RWPE2 (cell line): ENCODE measurements around the gene CHP1.

Experiments
- ATAC-seq: fragments of 200-7000 bp; cut with Tn5 transposase; 3 replicates; pipeline ENCODE4 v1.9.1; 2021; ENCODE audit warnings: low read depth
- DNase-seq: peaks from one replicate; pipeline ENCODE4 v3.0.0-alpha.2; 2020; ENCODE audit warnings: low spot score
- H3K27ac ChIP-seq: fragments of 450-650 bp; 2 replicates; pipeline ENCODE4 v1.5.1; 2017; ENCODE audit warnings: mild to moderate bottlenecking; ENCODE audit not compliant: poor library complexity, severe bottlenecking
- H3K27me3 ChIP-seq: fragments of 250-450 bp; sonication (Bioruptor Pico); 2 replicates; pipeline ENCODE4 v1.5.1; 2021; ENCODE audit warnings: mild to moderate bottlenecking, moderate library complexity; ENCODE audit not compliant: insufficient read depth, poor library complexity, severe bottlenecking
- H3K36me3 ChIP-seq: fragments of 250-450 bp; sonication (Bioruptor Pico); 2 replicates; pipeline ENCODE4 v1.5.1; 2020; ENCODE audit warnings: low read depth, mild to moderate bottlenecking, moderate library complexity
- H3K4me1 ChIP-seq: fragments of 250-450 bp; sonication (Bioruptor Pico); 2 replicates; pipeline ENCODE4 v1.5.1; 2021; ENCODE audit warnings: mild to moderate bottlenecking, moderate library complexity; ENCODE audit not compliant: insufficient read depth, poor library complexity, severe bottlenecking
- H3K4me3 ChIP-seq: fragments of 250-450 bp; sonication (Bioruptor Pico); 2 replicates; pipeline ENCODE4 v1.5.1; 2021; ENCODE audit warnings: mild to moderate bottlenecking, moderate library complexity; ENCODE audit not compliant: severe bottlenecking
- H3K9me3 ChIP-seq: fragments of 250-450 bp; sonication (Bioruptor Pico); 2 replicates; pipeline ENCODE4 v1.5.1; 2021; ENCODE audit warnings: mild to moderate bottlenecking, moderate library complexity; ENCODE audit not compliant: severe bottlenecking
- CTCF ChIP-seq: fragments of 450-650 bp; IDR thresholded peaks from one replicate; pipeline ENCODE4 v1.5.1; 2017; ENCODE audit warnings: mild to moderate bottlenecking, moderate library complexity; ENCODE audit not compliant: poor library complexity, severe bottlenecking

Gene CHP1

GRCh38 chr15:41262571-41262970 is 31.5 kb downstream of the CHP1 start:
- no peaks in the 10 kb centered on the region for H3K27me3 ChIP-seq
- no peak for TF ChIP-seq CTCF
- H3K4me1 ChIP-seq: peaks cover 16% of the 10 kb centered on the region
- H3K36me3 ChIP-seq: peaks cover 72% of the 10 kb centered on the region
- no peak overlapping the region for H3K4me3 ChIP-seq
- H3K9me3 ChIP-seq: no peaks in the 10 kb centered on the region
- DNase-seq (peak; percentile 4), ATAC-seq (no peak)
- H3K27ac ChIP-seq: no peak overlapping the region

GRCh38 chr15:41263891-41264351 is 32.9 kb downstream of the CHP1 start:
- H3K27me3 ChIP-seq: no peaks in the 10 kb centered on the region
- ATAC-seq (peak; percentile 55; the same call in 2 of the 3 replicates), DNase-seq (no peak)
- no peak overlapping the region for H3K4me3 ChIP-seq
- H3K36me3 ChIP-seq: peaks cover 59% of the 10 kb centered on the region
- peak overlapping the region; percentile 3 for H3K27ac ChIP-seq
- TF ChIP-seq CTCF: no peak
- H3K9me3 ChIP-seq: no peaks in the 10 kb centered on the region
- peaks cover 8% of the 10 kb centered on the region for H3K4me1 ChIP-seq

- Histone ChIP-seq H3K4me3 (no peak overlapping the region), H3K36me3 (peaks cover 53% of the 10 kb centered on the region)
Observed at GRCh38 chr15:41269887-41270286, 38.8 kb downstream of the CHP1 start.

GRCh38 chr15:41276831-41277230 is 45.8 kb downstream of the CHP1 start:
- Histone ChIP-seq H3K36me3 (peaks cover 51% of the 10 kb centered on the region), H3K27ac (no peak overlapping the region), H3K4me3 (no peak overlapping the region), H3K4me1 (peaks cover 9% of the 10 kb centered on the region), H3K9me3 (no peaks in the 10 kb centered on the region), H3K27me3 (no peaks in the 10 kb centered on the region)
- no peak for DNase-seq
- TF ChIP-seq CTCF: no peak
- ATAC-seq: no peak

More at GRCh38 chr15:41269887-41270286, 38.8 kb downstream of the CHP1 start:
- H3K27ac ChIP-seq: no peak overlapping the region
- no peak for DNase-seq
- no peaks in the 10 kb centered on the region for H3K27me3 ChIP-seq
- no peak for ATAC-seq
- no peak for TF ChIP-seq CTCF
- no peaks in the 10 kb centered on the region for H3K4me1 ChIP-seq
- no peaks in the 10 kb centered on the region for H3K9me3 ChIP-seq

GRCh38 chr15:41278319-41278718 is 47.3 kb downstream of the CHP1 start:
- no peak for ATAC-seq
- Histone ChIP-seq H3K9me3 (no peaks in the 10 kb centered on the region), H3K27me3 (no peaks in the 10 kb centered on the region), H3K27ac (no peak overlapping the region), H3K36me3 (peaks cover 40% of the 10 kb centered on the region), H3K4me1 (peaks cover 17% of the 10 kb centered on the region), H3K4me3 (no peak overlapping the region)
- no peak for TF ChIP-seq CTCF
- DNase-seq: no peak
